H1 (cell line): Measurements from ENCODE around the gene TDRD3. TPM values are rescaled to one million over a fixed set of nuclear protein-coding genes. Genes with fewer than 3 reads are reported as not detected.

Experiments
- CHD7 ChIP-seq: fragments of 300-600 bp; sonication (generic); IDR thresholded peaks from 2 replicates; pipeline ENCODE4 v1.7.1; 2012; ENCODE audit warnings: low read length, moderate library complexity, mild to moderate bottlenecking, inconsistent platforms; ENCODE audit not compliant: insufficient replicate concordance
- GABPA ChIP-seq: IDR thresholded peaks from 2 replicates; pipeline ENCODE4 v1.6.1; 2011; ENCODE audit warnings: mild to moderate bottlenecking, low read length, moderate library complexity, borderline replicate concordance; ENCODE audit not compliant: insufficient read depth
- JUND ChIP-seq: IDR thresholded peaks from 2 replicates; pipeline ENCODE4 v1.6.1; 2011; ENCODE audit warnings: mild to moderate bottlenecking, improper control_type of control experiment, low read length
- KDM5A ChIP-seq: fragments of 200-600 bp; IDR thresholded peaks from 2 replicates; pipeline ENCODE4 v1.7.1; 2012; ENCODE audit warnings: mild to moderate bottlenecking, low read length, inconsistent platforms, mixed read lengths
- MAFK ChIP-seq: IDR thresholded peaks from 2 replicates; pipeline ENCODE4 v1.6.1; 2012; ENCODE audit warnings: low read depth, mild to moderate bottlenecking, improper control_type of control experiment, low read length
- polyA plus RNA-seq, 7 experiments: library from polyadenylated mRNA; depleted of rRNA in 3 of 7; stranded (reverse) in 5 of 7; unstranded in 2 of 7; fragments of >200 nt in 5 of 7; fragments of 200-250 nt in 2 of 7; gene quantifications; 1 replicate in 5 of 7; 2 replicates in 1 of 7; 4 replicates in 1 of 7; pipeline versions ENCODE4 v1.2.1 to v1.2.3, GENCODE V29; 2011 to 2013; ENCODE audit warnings: missing spikeins in 2 of 7, mixed read lengths in 2 of 7
- total RNA-seq: library from RNA; stranded (reverse); fragmentation: NEBNext Ultra II Directional; extraction: Animal tissue kit (Norgen Biotek cat#: 25700); gene quantifications from 2 replicates; pipeline ENCODE4 v1.2.1, GENCODE V29; 2021

TDRD3 gene
- total and polyA plus RNA-seq, 2 of the 8 experiments (the other 6 are each of a cell fraction or from before 2014, with no cell fraction given) = 2.5 to 14.7 TPM

DNA sequence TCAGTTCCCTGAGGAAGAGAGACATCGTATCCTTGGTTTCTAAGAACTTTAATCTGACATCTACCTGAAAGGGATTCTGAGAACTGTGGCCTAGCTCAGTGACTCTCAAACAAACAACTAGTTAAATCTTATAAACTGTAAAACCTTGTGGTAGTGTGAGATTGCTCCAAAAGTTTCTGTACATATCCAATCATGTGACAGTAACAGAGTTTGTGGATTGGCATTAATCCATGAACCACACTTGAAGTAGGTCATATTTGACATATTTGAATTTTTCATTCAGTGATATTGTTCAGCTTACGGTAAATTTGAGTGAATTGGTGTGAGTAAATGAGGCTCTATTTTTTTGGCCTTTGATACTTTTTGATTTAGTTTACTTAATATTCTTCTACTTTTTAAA is 15.0 kb downstream of the TDRD3 start (continued):
- TF ChIP-seq CHD7 (no peak), JUND (no peak), GABPA (no peak), KDM5A (no peak), MAFK (no peak)
